ENCODE data around the gene MFGE8.

The MFGE8 gene

GRCh38 chr15:88920186-88920891, 7.2 kb upstream of the MFGE8 start:
- DNase-seq (ENCODE audit: low read depth), result peak; percentile 79

GRCh38 chr15:88918738-88919137, 5.6 kb upstream of the MFGE8 start:
- DNase-seq (ENCODE audit: low read depth), result peak; percentile 97

GRCh38 chr15:88917760-88918159, 4.6 kb upstream of the MFGE8 start:
- DNase-seq (ENCODE audit: low read depth), result no peak

- no peak for DNase-seq (ENCODE audit: low read depth)
These were observed 2.2 kb upstream of the MFGE8 start for GRCh38 chr15:88915354-88915753.

- no peak for DNase-seq (ENCODE audit: low read depth)
These were observed 631 bp upstream of the MFGE8 start for GRCh38 chr15:88913850-88914169.

DNA sequence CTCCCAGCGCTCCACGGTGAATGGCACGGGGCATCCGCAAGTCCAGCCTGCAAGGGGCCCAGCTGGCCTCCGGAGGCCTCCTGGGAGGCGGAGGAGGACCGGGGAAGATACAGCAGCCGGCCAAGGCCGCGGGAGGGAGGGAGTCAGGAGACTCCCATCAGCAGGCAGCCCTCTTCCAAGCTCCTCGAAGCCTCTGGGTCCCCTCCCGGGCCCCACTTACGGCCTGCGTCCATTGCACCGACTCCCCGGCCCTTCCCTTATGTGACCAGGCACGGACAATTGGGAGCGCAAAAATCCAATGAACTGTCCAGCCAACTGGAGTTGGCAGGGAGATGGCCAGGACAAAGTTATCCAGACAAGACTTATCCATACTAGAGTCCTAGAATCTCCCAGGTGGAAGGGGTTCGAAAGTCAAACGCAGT, 668 bp downstream of the MFGE8 start:
- DNase-seq (ENCODE audit: low read depth), result peak; percentile 35

GRCh38 chr15:88911766-88912118, 1.4 kb downstream of the MFGE8 start:
- DNase-seq (ENCODE audit: low read depth), result peak; percentile 50

- no peak for DNase-seq (ENCODE audit: low read depth)
These were observed 3.0 kb downstream of the MFGE8 start for GRCh38 chr15:88909956-88910831.

GRCh38 chr15:88908697-88909621, 4.2 kb downstream of the MFGE8 start:
- DNase-seq (ENCODE audit: low read depth), result peak; percentile 22

DNA sequence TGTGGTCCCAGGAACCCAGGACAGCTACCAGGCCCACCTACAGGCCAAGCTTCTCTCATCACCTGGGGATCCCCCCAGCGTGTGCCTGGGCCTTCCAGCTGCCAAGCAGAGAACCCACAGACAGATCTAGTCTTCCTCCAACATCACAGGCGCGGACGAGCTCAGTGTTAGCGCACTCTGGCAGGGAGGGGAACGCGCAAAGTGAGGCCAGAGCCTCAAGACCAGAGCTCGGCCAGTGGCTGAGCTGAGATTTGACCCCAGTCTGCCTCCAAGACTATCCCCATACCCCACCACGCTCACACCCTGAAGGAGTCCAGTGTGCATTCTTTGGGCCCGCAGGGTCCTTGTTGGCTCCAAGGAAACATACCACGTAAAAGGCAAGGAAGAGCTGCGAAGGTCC, 5.1 kb downstream of the MFGE8 start:
- no peak for DNase-seq (ENCODE audit: low read depth)

DNA sequence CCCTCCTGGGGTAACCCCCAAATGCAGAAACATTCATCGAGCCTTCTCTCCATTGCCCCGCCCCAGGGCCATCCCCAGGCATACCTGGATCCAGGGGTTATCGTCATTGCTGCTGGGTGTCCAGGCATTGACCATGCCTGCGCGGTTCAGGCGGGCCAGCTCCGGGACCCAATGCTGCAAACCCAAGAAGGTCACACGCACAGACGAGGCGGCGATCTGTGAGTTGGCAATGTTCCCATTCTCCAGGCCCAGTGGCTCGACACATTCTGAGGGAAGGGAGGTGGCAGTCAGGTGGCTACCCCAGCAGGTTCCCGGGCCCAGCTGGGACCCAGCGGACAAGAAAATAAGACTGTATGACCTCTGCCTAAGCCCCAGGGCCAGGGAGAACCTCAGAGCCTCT, 6.1 kb downstream of the MFGE8 start:
- no peak for DNase-seq (ENCODE audit: low read depth)

DNA sequence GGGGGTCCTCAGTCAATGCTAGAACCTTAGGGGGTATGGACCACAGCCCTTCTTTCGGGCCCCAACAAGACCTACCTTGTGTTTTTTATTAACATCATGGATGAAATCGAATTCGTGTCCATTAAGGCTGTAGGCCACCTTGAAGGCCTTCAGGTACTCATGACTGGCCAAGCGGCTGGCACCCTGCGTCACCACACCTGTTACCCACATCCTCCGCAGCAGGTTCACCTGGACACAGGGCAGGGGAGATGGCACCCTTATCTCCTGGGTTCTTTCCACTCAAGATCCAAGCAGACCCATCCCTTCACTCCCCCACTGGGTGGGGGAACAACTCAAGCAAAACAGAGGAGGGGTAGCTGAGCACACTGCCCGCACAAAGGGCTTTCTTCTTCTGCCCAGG, 6.6 kb downstream of the MFGE8 start:
- no peak for DNase-seq (ENCODE audit: low read depth)

DNA sequence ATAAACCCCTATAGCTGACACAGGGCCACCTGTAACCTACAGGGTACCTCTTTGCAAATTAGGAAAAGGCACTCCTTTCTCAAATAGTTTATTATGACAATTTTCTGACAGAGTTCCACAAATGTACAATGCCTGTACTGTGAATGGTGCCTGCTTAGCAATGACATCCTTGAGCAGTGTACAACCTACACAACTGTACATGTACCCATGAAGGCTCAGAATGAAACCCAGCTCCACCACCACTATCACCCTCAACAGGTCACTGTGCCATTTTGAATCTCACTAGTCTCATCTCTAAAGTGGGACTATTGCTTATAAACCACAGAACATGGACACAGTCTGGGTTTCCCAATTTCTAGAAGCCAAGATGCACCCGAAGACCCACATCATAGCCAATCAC, 7.0 kb downstream of the MFGE8 start:
- no peak for DNase-seq (ENCODE audit: low read depth)

DNA sequence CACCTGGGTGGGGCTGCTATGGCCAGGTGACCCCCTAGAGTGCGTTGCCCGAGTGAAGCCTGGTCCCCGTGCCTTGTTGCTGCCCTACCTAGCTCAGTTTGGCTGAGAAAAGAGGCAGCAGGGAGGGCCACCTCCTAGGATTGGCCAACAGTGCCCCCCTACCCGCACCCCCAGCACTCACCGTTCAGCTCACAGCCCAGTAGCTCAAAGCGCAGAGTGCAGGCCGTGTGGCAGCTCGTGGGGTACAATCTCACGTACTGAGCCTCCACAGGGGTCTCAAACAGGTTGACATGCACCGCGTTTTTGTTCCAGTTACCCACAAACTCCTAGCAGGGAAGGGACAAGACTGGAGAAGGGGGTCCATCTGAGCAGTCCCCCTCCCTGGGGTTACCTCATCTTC, 7.6 kb downstream of the MFGE8 start:
- DNase-seq (ENCODE audit: low read depth), result no peak

- peak; percentile 77 for DNase-seq (ENCODE audit: low read depth)
These were observed 8.4 kb downstream of the MFGE8 start for GRCh38 chr15:88904624-88905327.

GRCh38 chr15:88904257-88904623, 8.9 kb downstream of the MFGE8 start:
- DNase-seq (ENCODE audit: low read depth), result no peak

GRCh38 chr15:88902846-88903245, 10.3 kb downstream of the MFGE8 start:
- no peak for DNase-seq (ENCODE audit: low read depth)

- no peak for DNase-seq (ENCODE audit: low read depth)
These were observed 10.9 kb downstream of the MFGE8 start for GRCh38 chr15:88902221-88902835.

DNA sequence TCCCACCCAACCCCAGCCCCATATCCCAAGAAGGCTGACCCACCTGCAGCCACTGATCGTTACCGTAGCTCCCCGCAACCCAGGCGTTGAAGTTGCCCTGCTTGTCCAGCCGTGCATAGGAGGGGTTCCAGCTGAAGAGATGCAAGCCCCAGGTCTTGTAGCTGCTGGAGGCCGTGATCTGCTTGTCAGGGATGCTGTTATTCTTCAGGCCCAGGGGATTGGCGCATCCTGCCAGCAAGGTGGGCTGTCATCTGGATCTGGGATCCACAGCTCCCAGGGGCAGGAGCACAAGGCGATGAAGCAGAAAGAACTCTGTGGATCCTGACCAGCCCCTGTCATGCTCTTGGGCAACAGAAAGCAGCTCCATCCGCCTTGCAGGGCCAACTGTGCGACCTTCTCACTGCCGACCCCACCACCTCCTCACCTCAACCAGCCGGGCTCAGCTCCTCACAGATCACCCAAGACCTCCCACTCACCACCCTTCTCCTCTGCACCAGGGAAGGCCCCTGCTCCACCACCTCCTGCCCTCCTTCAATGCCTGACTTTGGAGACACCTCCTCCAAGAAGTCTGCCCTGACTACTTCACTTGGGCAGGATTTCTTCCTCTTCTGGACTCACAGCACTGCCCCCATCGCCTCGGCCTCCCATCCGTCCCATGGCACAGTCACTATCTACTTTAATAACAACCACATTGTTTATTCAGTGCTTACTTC, 11.5 kb downstream of the MFGE8 start:
- no peak for DNase-seq (ENCODE audit: low read depth)

DNA sequence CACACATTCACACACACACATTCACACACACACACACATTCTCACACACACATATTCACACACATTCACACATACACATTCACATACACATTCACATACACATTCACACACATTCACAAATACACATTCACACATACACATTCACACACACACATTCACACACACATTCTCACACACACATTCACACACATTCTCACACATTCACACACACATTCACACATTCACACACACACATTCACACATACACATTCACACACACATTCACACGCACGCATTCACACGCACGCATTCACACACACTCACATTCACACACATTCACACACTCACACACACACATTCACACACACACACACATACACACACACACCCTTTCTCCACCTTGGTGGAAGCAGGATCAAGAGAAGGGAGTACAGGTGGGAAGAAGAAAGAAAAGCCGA, 12.2 kb downstream of the MFGE8 start:
- no peak for DNase-seq (ENCODE audit: low read depth)
